NT2/D1 (cell line): ENCODE data around the gene SIL1.

Experiments
- SUZ12 ChIP-seq: IDR thresholded peaks from 2 replicates; pipeline ENCODE4 v1.6.1; 2011; ENCODE audit not compliant: insufficient read length, insufficient read depth; ENCODE audit errors: extremely low read depth
- ZNF274 ChIP-seq: IDR thresholded peaks from 2 replicates; pipeline ENCODE4 v1.6.1; 2011; ENCODE audit warnings: mild to moderate bottlenecking, low read depth, low read length

DNA sequence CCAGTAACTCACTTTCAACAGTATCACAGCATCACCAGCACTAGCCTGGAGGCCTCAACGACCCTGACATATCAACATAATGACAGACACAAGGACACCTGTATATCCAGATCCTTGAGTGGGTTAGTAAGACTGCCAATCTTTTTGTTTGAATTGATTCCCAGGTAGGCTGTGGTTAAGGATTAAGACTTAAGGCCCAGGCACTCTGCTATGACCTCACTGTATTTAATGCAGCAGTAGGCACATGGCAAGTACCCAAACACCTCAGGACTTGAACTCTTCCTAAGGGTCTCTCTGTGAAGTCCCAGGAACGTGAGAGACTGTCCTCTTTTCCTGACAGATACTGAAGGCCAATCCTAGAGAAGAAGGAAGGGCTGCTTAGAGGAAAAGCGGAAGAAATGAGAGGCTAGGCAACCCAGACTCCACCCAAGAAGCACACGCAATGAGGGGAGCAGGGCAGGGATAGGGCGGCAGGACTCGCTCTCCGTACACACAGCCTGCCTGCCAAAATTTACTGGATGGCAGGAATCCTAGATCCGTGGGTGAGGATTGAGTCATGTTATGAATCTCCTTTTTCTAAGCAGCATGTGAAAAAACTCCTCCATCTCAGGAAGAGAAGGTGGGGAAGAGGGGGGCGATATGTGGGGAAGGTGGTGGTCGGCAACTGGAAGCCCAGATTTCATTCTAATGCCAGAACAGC lies 93.4 kb downstream of the SIL1 start:
- no peak for TF ChIP-seq ZNF274
- TF ChIP-seq SUZ12 = no peak
